Left lung (tissue), 14 donors: ENCODE measurements around the gene NOX5. TPM values are rescaled to one million over a fixed set of nuclear protein-coding genes. Genes with fewer than 3 reads are reported as not detected.
"Not testable (repeated sequence)": the region's sequence is repeated elsewhere in the genome, so short reads cannot be mapped to it uniquely, and the experiment has no call there.

Experiments used
- ATAC-seq: fragments of 200-7000 bp; cut with Tn5 transposase; one replicate; pipeline ENCODE4 v1.9.1; 2020; ENCODE audit warnings: moderate library complexity
- DNase-seq, 4 donors: peaks; one replicate each; pipeline ENCODE4 v3.0.0-alpha.2; 2013 to 2020
- H3K27ac ChIP-seq, 2 donors: fragments of 200-600 bp; sonication (generic) in 1 of 2; one replicate each; pipeline versions ENCODE4 v1.5.0 to v1.8.0; 2020 to 2021
- H3K27me3 ChIP-seq, 2 donors: fragments of 200-600 bp; sonication (generic) in 1 of 2; one replicate each; pipeline versions ENCODE4 v1.5.0 to v1.8.0; 2020 to 2021
- H3K36me3 ChIP-seq, 2 donors: fragments of 200-600 bp; sonication (generic) in 1 of 2; one replicate each; pipeline versions ENCODE4 v1.5.0 to v1.8.0; 2020 to 2021
- H3K4me1 ChIP-seq, 2 donors: fragments of 200-600 bp; one replicate each; pipeline ENCODE4 v1.8.0; 2021
- H3K4me3 ChIP-seq, 2 donors: fragments of 200-600 bp; sonication (generic) in 1 of 2; one replicate each; pipeline versions ENCODE4 v1.5.0 to v1.8.0; 2020 to 2021; ENCODE audit warnings: mild to moderate bottlenecking in 1 of 2
- H3K9me3 ChIP-seq, 2 donors: fragments of 200-600 bp; sonication (generic) in 1 of 2; one replicate each; pipeline versions ENCODE4 v1.5.0 to v1.8.0; 2020 to 2021
- intact Hi-C, 2 donors: fragments of 100-400 bp; cut with DNase I; formaldehyde crosslinking; loops; one replicate each; pipeline versions ENCODE4 v1.11.2 to v1.14.2; 2022
- long read RNA-seq, 12 donors: library from polyadenylated mRNA in 2 of 12; unstranded in 2 of 12; transcript quantifications; one replicate each; pipeline ENCODE4 v2.0.0 and lab custom pipeline, GENCODE V29; 2019 to 2026
- polyA plus RNA-seq, 6 donors: library from polyadenylated mRNA; unstranded; fragments of 120-200 nt; gene quantifications; one replicate each; pipeline ENCODE4 v1.2.1, GENCODE V29; 2013; ENCODE audit not compliant: insufficient read length in 6 of 6
- total RNA-seq, 2 donors: library from RNA; stranded (reverse); fragmentation: NEBNext Ultra II Directional; extraction: Animal tissue kit (Norgen Biotek cat#: 25700); gene quantifications; one replicate each; pipeline ENCODE4 v1.2.1, GENCODE V29; 2021
- TF ChIP-seq, protein P1 (sequence below), 2 donors: fragments of 200-600 bp; sonication (generic) in 1 of 2; IDR thresholded peaks; one replicate each; pipeline versions ENCODE4 v1.5.0 to v1.8.0; 2021; ENCODE audit warnings: antibody characterized with exemption in 2 of 2
- donor health status: DM: no; HTN: yes; CAD: no.
- donor health status: DM: no; HTN: no; CAD: no.

Gene NOX5
- total RNA-seq = under 1 TPM; 0.16 to 0.23 TPM
- polyA plus RNA-seq = under 1 TPM; 0.33 to 0.83 (median 0.48) TPM
- long read RNA-seq, donor 1 = 0 reads
- long read RNA-seq, donor 2 = 0 reads
- long read RNA-seq, donor 3 = 0 reads
- long read RNA-seq, donor 4 = 0 reads
- long read RNA-seq, donor 5 = 0 reads
- long read RNA-seq, donor 6 = 0 reads
- long read RNA-seq, donor 7 = 0 reads
- long read RNA-seq, donor 8 = 0 reads
- long read RNA-seq, donor 9 = 0 reads
- long read RNA-seq, donor 10 = 0 reads
- long read RNA-seq, donor 11 = 0 reads
- long read RNA-seq, donor 12 = 0 reads

GRCh38 chr15:69014454-69014853, at the start of gene NOX5:
Gene NOX5 (plus strand): TSS chr15:69014695. CDS start chr15:69014736, 41 bp downstream.
- TF ChIP-seq, protein P1, sequence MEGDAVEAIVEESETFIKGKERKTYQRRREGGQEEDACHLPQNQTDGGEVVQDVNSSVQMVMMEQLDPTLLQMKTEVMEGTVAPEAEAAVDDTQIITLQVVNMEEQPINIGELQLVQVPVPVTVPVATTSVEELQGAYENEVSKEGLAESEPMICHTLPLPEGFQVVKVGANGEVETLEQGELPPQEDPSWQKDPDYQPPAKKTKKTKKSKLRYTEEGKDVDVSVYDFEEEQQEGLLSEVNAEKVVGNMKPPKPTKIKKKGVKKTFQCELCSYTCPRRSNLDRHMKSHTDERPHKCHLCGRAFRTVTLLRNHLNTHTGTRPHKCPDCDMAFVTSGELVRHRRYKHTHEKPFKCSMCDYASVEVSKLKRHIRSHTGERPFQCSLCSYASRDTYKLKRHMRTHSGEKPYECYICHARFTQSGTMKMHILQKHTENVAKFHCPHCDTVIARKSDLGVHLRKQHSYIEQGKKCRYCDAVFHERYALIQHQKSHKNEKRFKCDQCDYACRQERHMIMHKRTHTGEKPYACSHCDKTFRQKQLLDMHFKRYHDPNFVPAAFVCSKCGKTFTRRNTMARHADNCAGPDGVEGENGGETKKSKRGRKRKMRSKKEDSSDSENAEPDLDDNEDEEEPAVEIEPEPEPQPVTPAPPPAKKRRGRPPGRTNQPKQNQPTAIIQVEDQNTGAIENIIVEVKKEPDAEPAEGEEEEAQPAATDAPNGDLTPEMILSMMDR (IDR thresholded peaks at IDR 0.05) = no peak

DNA sequence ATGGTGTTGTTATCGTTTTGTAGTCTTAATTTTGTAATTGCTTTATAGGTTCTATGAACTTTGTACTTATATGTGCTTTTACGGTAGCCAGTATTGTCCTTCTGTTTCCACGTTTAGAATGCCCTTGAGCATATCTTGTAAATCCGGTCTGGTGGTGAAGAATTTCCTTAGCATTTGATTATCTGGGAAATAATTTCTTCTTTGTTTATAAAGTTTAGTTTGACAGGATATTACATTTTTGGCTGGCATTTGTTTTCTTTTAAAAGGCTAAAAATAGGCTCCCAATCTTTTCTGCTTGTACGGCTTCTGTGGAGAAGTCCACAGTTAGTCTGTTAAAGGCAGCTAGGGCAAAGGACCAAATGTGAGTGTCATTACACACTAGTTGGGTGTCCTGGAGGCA, 47.5 kb upstream of the NOX5 start:
- no peaks in the 10 kb centered on the region for H3K4me1 ChIP-seq
- H3K36me3 ChIP-seq = no peaks in the 10 kb centered on the region
- no peak overlapping the region for H3K27ac ChIP-seq
- ATAC-seq = no peak
- H3K4me3 ChIP-seq = no peak overlapping the region
- intact Hi-C loops = no loop called here
- no peak for DNase-seq
- TF ChIP-seq, protein P1 (IDR thresholded peaks at IDR 0.05) = no peak
- peaks cover 0 to 23% of the 10 kb centered on the region in 2 donors for H3K9me3 ChIP-seq
- no peaks in the 10 kb centered on the region for H3K27me3 ChIP-seq

More at GRCh38 chr15:69014454-69014853, at the start of gene NOX5:
- Histone ChIP-seq H3K36me3 (no peaks in the 10 kb centered on the region), H3K27ac (no peak within 1 kb of the TSS), H3K9me3 (no peaks in the 10 kb centered on the region), H3K4me1 (no peaks in the 10 kb centered on the region), H3K27me3 (no peaks in the 10 kb centered on the region), H3K4me3 (no peak within 1 kb of the TSS)
- intact Hi-C loops = no loop called here
- ATAC-seq (no peak), DNase-seq (no peak)

DNA sequence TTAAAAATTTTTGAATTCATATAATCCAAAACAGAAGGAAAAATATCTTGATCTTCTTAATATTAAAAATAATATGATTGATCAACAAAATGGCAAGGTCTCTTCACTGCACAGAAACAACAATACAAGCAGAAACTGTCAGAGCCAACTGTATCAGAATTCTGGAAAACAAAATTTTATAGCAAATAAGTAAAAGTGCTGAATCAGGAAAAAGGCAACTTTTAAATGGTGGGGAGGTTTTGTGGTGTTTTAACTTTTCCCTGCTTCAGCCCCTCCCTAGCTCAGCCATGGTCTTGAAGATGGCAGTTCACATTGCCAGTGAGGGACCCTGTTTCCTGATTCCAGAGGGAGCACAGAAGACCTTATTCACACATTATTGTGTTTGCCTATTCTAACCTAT, 46.5 kb upstream of the NOX5 start:
- intact Hi-C loops = no loop called here
- ATAC-seq = no peak

GRCh38 chr15:68969298-68969697, 45.2 kb upstream of the NOX5 start:
- Histone ChIP-seq H3K4me1 (no peaks in the 10 kb centered on the region), H3K27ac (no peak overlapping the region), H3K36me3 (no peaks in the 10 kb centered on the region), H3K27me3 (no peaks in the 10 kb centered on the region), H3K4me3 (no peak overlapping the region), H3K9me3 (peaks cover 0 to 23% of the 10 kb centered on the region in 2 donors)
- DNase-seq = no peak
- intact Hi-C loops = no loop called here
- TF ChIP-seq, protein P1 (IDR thresholded peaks at IDR 0.05) = no peak
- no peak for ATAC-seq

More for the DNA sequence above, 46.5 kb upstream of the NOX5 start:
- no peak for DNase-seq
- Histone ChIP-seq H3K9me3 (peaks cover 0 to 23% of the 10 kb centered on the region in 2 donors), H3K4me3 (no peak overlapping the region), H3K4me1 (no peaks in the 10 kb centered on the region), H3K27ac (no peak overlapping the region), H3K27me3 (no peaks in the 10 kb centered on the region), H3K36me3 (no peaks in the 10 kb centered on the region)
- TF ChIP-seq, protein P1 (IDR thresholded peaks at IDR 0.05) = no peak

- Histone ChIP-seq H3K4me1 (no peaks in the 10 kb centered on the region), H3K27me3 (no peaks in the 10 kb centered on the region), H3K4me3 (no peak overlapping the region), H3K27ac (no peak overlapping the region), H3K9me3 (peaks cover 0 to 30% of the 10 kb centered on the region in 2 donors), H3K36me3 (no peaks in the 10 kb centered on the region)
- intact Hi-C loops = no loop called here
- DNase-seq (no peak), ATAC-seq (no peak)
- TF ChIP-seq, protein P1 (IDR thresholded peaks at IDR 0.05) = no peak
Measured at GRCh38 chr15:68972201-68973065, 42.1 kb upstream of the NOX5 start.

DNA sequence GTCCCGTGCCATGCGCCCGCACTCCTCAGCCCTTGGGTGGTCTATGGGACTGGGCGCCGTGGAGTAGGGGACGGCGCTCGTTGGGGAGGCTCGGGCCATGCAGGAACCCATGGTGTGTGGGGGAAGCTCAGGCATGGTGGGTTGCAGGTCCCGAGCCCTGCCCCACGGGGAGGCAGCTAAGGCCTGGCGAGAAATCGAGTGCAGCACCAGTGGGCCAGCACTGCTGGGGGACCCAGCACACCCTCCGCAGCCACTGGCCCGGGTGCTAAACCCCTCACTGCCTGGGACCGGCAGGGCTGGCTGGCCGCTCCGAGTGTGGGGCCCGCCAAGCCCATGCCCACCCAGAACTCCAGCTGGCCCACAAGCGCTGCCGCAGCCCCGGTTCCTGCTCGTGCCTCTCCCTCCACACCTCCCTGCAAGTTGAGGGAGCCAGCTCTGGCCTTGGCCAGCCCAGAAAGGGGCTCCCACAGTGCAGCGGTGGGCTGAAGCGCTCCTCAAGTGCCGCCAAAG, 38.8 kb upstream of the NOX5 start:
- ATAC-seq, intact Hi-C loops, H3K4me1 ChIP-seq, H3K9me3 ChIP-seq, H3K27ac ChIP-seq, DNase-seq, H3K27me3 ChIP-seq, H3K4me3 ChIP-seq, H3K36me3 ChIP-seq: not testable (repeated sequence)

DNA sequence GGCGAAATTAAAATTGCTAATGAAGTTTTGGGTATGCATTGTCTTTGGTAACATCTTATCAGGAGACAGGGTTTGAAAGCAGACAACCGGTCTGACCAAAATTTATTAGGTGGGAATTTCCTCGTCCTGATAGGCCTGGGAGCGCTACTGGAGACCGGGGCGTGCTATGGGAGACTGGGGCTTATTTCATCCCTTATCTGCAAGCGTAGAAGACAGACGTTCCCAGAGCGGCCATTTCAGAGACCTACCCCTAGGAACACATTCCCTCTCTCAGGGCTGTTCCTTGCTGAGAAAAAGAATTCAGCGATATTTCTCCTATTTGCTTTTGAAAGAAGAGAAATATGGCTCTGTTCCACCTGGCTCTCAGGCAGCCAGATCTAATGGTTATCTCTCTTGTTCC, 37.1 kb upstream of the NOX5 start:
- H3K27me3 ChIP-seq, H3K9me3 ChIP-seq, H3K4me3 ChIP-seq, H3K27ac ChIP-seq, DNase-seq, intact Hi-C loops, H3K36me3 ChIP-seq, H3K4me1 ChIP-seq, ATAC-seq: not testable (repeated sequence)
